HG03457 (cell line): ENCODE results near the gene CRYBG1.

Source experiments
- ATAC-seq: cut with Tn5 transposase; IDR thresholded peaks from one replicate; pipeline ENCODE4 v1.9.1; 2021; ENCODE audit warnings: moderate number of reproducible peaks; ENCODE audit not compliant: unreplicated experiment

CRYBG1 gene

DNA sequence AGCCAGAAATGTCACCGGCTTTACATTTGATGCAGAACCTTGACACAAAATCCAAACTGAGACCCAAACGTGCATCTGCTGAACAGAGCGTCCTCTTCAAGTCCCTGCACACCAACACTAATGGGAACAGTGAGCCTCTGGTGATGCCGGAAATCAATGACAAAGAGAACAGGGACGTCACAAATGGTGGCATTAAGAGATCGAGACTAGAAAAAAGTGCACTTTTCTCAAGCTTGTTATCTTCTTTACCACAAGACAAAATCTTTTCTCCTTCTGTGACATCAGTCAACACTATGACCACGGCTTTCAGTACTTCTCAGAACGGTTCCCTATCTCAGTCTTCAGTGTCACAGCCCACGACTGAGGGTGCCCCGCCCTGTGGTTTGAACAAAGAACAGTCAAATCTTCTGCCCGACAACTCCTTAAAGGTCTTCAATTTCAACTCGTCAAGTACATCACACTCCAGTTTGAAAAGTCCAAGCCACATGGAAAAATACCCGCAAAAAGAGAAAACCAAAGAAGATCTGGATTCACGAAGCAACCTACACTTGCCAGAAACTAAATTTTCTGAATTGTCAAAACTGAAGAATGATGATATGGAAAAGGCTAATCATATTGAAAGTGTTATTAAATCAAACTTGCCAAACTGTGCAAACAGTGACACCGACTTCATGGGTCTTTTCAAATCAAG is 160.3 kb downstream of the CRYBG1 start:
- peak; percentile 41 for ATAC-seq

GRCh38 chr6:106522562-106523250 is 162.2 kb downstream of the CRYBG1 start:
- ATAC-seq: no peak

DNA sequence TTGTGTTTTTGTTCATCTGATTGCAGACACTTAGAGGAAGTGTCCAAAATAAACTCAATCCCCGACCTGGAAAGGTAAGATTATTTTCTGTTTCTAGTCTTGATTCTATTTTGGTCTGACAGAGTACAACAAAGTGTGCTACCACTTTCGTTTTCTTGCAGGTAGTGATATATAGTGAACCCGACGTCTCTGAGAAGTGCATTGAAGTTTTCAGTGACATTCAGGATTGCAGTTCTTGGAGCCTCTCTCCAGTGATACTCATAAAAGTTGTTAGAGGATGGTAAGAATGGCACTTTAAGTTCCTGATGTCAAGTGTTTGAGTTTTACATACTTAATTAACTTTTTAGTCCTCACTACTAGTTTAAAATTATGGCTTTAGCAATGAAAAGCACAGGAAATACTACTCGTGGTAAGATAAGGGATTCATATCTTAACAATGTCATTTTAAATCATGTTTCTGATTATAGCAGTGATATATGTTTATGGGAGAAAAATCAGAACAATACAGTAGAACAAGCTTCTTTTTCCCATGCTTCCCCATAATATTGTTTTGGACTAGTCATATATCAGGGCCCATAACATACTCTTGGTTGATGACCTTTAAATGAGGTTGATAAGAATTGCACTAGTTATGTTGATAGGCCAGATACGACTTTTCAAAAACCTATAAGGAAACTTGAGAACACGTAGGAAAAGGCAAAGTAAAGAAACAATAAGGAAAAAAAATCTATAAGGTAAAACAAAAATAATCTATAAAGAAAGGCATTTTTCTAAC is 164.8 kb downstream of the CRYBG1 start:
- ATAC-seq: peak; percentile 37

- no peak for ATAC-seq
Observed at GRCh38 chr6:106525882-106526275, 165.4 kb downstream of the CRYBG1 start.

DNA sequence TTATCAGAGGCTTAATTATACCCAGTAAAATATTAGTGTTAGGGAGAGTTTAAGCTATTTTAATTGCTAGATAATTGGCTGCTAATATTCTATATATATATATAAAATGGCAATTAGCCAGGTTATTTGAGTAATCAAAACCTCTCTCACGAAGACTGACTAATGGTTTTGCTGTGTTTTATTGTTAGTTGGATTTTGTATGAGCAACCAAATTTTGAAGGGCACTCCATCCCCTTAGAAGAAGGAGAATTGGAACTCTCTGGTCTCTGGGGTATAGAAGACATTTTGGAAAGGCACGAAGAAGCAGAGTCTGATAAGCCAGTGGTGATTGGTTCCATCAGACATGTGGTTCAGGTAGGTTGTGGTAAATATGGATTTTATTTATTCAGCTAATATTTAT is 166.6 kb downstream of the CRYBG1 start:
- no peak for ATAC-seq

DNA sequence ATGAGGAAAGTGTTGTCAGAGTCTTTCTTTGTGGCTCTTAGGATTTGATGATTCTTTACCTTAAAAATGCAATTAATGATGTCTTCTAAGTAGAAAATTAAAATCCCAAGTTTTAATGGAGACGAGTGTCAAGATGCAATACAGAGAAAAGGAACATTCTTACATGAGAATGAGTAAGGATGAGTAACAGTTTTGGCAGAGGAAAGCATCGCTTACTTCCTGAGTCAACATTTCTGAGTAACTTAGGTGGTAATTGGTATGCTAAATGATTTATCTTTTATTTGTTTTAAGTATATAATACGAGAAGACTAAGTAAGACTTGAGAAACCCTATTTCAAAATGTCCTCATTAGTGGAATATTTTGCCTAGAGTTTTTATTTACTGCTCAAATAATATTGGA is 167.5 kb downstream of the CRYBG1 start:
- no peak for ATAC-seq

GRCh38 chr6:106528521-106528920 is 168.0 kb downstream of the CRYBG1 start:
- no peak for ATAC-seq

DNA sequence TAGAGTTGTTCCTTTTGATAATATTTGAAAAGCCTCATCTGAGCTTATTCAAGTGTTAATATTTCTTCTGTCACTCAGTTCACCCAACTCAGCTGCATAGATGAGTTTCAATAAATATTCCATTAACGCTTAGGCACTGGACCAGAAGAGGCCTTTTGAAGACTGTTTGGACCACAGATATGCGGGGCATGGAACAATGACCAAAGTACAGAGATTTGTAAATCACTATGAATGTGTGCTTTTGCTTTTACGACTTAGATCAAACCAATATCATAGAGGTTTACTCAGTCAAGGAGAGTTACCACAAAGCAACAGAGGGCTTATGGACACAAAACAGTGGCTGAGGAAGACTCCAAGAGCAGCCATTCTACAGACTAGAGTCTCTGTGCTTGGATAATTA is 168.9 kb downstream of the CRYBG1 start:
- ATAC-seq: no peak

DNA sequence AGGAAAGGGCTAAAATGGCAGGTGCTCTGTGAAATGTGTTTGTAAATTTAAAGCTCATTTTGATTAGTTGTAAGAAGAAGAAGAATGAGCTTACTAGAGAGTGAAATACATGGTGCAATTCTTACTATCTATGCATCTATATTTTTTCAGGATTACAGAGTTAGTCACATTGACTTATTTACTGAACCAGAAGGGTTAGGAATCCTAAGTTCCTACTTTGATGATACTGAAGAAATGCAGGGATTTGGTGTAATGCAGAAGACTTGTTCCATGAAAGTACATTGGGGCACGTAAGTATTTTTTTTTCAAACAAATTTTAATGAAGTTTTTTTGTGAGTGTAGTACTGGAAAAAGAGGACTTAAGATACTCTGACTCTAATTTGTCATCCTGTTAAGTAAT is 169.5 kb downstream of the CRYBG1 start:
- no peak for ATAC-seq

DNA sequence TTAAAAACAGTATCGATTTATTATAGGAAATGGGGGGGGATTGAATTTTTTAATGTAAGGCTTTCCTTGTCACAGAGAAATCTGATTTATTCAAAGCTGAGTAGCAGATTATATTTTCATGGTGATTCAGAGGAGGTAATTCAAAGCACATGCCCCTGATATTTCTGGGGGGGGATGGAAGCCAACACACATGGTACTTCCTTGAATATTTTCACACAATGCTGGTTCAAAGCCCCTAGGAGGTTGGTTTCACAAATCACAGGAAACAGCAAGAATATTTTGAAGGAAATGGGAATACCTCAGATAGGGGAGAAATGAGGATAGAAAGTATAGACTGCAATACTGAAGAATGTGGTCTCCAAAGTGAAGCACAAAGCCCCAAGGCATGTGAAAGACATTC is 170.0 kb downstream of the CRYBG1 start:
- ATAC-seq: no peak

DNA sequence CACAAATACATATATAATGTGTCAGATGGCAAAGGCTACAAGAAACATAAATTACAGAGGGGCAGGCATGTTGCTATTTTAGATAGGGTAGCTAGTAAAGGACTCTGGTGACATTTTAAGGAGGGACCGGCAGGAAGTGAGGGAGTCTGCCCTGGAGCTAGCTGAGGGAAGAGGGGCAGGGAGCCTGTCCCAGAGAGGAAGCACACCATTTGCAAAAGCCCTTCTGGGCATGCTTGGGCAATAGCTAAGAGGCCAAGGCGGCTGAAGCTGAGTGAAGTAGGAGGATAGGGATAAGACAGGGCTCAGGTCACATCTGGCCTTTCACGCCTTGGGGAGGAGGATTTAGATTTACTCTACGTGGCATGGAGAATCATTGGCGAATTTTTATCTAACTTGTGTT is 172.5 kb downstream of the CRYBG1 start:
- no peak for ATAC-seq

GRCh38 chr6:106534004-106534403 is 173.5 kb downstream of the CRYBG1 start:
- ATAC-seq: no peak

- no peak for ATAC-seq
Observed at GRCh38 chr6:106534564-106534982, 174.1 kb downstream of the CRYBG1 start.

- no peak for ATAC-seq
Observed at GRCh38 chr6:106535012-106535411, 174.5 kb downstream of the CRYBG1 start.

DNA sequence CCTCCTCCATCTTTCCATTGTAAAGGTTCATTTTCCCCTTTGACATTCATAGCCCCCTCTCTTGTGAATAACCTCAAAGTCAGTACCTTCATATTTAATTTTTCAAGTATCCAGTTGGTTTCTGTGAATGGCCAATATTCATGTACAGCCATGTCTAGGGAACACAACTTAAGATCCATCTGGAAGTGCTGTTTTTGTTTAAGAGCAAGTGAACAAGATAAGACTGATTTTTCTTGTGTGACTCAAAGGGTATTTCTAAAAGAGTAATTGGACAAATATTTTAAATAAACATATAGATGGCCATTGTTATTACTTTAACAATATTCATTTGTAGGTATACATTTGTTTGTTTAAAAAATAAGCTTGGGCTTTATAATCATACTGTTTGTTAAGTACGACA is 175.8 kb downstream of the CRYBG1 start:
- ATAC-seq: no peak

DNA sequence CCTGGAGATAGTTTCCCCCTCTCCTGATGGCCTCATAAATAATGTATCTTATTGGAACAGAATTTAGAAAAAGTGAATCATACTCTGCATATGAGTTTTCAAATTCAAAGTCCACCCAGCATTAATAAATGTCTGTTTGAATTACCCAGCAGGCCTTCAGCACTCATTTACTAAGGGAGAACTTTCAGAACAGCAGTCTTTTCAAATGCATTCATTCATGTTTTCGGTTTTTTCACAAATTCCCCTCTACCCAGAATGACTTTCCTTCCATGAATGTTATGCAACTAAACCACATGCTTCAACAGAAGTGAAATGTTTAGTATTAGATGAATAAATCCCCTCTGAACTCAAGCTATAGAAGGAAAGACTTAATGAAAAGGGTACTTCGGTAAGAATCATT is 176.3 kb downstream of the CRYBG1 start:
- ATAC-seq: no peak

DNA sequence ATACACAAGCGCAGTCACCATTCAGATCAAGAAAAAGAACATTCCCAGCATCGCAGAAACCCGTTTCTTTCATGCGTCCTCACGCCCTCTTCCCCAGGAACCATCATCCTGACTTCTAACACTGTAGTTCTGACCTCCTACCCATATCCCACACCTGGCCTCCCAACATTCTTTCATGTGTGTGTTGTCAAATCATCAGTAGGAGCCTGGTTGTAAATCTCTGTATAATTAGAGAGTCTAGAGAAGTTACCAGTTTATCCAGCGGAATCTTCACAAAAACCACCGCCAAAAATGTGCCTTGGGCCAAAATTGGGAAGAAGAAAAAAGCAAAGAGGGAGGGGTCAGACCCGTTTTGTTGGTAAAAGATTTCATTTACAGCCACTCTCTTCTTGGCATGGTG is 177.1 kb downstream of the CRYBG1 start:
- no peak for ATAC-seq

DNA sequence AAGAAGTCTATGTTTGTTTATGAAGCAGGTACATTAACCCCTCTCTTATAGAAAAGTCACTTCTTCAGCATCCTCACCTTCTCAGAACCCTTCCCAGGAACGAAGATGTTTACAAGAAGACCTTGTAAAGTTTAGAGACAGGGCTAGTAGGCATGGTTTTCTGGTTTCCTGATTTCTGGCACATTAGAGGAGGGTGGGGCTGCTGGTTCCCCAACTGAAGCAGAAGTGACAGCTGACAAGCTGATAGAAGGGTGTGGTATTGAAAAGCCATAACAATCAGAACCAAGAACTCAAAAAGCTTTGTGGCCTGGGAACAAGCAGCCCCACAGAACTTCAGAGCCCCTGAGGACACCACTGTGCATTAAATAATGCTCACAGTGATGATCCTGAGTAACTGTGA is 177.6 kb downstream of the CRYBG1 start:
- ATAC-seq: no peak

DNA sequence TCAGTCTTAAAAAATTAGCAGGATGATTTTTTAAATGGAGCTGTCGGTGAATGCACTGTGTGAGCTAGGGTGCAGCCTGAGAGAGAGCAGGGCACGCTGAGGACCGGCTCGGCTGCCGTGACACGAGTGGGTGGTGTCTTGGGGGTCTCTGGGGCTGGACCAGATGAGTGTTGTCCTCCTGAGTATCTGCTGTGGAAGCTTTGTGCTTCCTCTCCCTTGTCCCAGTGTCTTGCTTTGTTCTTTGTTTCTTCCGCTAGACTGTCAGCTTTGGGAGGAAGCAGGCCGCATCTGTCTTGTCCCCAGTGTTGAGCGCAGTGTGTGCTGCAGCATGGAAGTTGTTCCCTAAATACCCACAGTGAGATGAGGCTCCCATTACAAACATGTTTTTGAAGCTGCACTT is 179.4 kb downstream of the CRYBG1 start:
- ATAC-seq: no peak

GRCh38 chr6:106540432-106540831 is 179.9 kb downstream of the CRYBG1 start:
- no peak for ATAC-seq

GRCh38 chr6:106540907-106541306 is 180.4 kb downstream of the CRYBG1 start:
- no peak for ATAC-seq

GRCh38 chr6:106546261-106546690 is 185.8 kb downstream of the CRYBG1 start:
- ATAC-seq: no peak
